ENCODE data around the gene SDK2.

The SDK2 gene

GRCh38 chr17:73380439-73381106 is 263.7 kb downstream of the SDK2 start:
- DNase-seq = no peak

GRCh38 chr17:73379826-73380225 is 264.4 kb downstream of the SDK2 start:
- DNase-seq = no peak

GRCh38 chr17:73378974-73379470 is 265.2 kb downstream of the SDK2 start:
- DNase-seq = no peak

- no peak for DNase-seq
Measured at GRCh38 chr17:73376636-73377035, 267.6 kb downstream of the SDK2 start.

- DNase-seq = no peak
Measured at GRCh38 chr17:73376152-73376551, 268.1 kb downstream of the SDK2 start.

- DNase-seq = no peak
Measured at GRCh38 chr17:73371836-73372235, 272.4 kb downstream of the SDK2 start.

- DNase-seq = no peak
Measured at GRCh38 chr17:73371285-73371684, 273.0 kb downstream of the SDK2 start.

GRCh38 chr17:73369817-73370490 is 274.3 kb downstream of the SDK2 start:
- DNase-seq = peak; percentile 78

GRCh38 chr17:73369111-73369521 is 275.1 kb downstream of the SDK2 start:
- no peak for DNase-seq

- no peak for DNase-seq
Measured at GRCh38 chr17:73368085-73368631, 276.1 kb downstream of the SDK2 start.

GRCh38 chr17:73365906-73366623 is 278.2 kb downstream of the SDK2 start:
- DNase-seq = no peak

- no peak for DNase-seq
Measured at GRCh38 chr17:73365301-73365874, 278.9 kb downstream of the SDK2 start.

- no peak for DNase-seq
Measured at GRCh38 chr17:73364155-73364522, 280.1 kb downstream of the SDK2 start.

- DNase-seq = no peak
Measured at GRCh38 chr17:73363442-73364154, 280.6 kb downstream of the SDK2 start.

- DNase-seq = no peak
Measured at GRCh38 chr17:73362697-73363096, 281.5 kb downstream of the SDK2 start.

GRCh38 chr17:73360961-73361761 is 283.1 kb downstream of the SDK2 start:
- DNase-seq = no peak

- no peak for DNase-seq
Measured at GRCh38 chr17:73359987-73360410, 284.2 kb downstream of the SDK2 start.

GRCh38 chr17:73359352-73359751 is 284.9 kb downstream of the SDK2 start:
- DNase-seq = no peak

- no peak for DNase-seq
Measured at GRCh38 chr17:73358668-73359067, 285.6 kb downstream of the SDK2 start.

GRCh38 chr17:73357981-73358380 is 286.3 kb downstream of the SDK2 start:
- DNase-seq = no peak

- DNase-seq = no peak
Measured at GRCh38 chr17:73357318-73357717, 286.9 kb downstream of the SDK2 start.

Measured in activated CD4-positive, alpha-beta T cell treated with anti-CD3 and anti-CD28 coated beads, Interleukin-2, Interleukin-6, amounts not matched to agents 100 ng/mL and 50 ng/mL, durations not matched to agents 16 hours and 8 hours (primary cell).